CD14-positive monocyte (primary cell): ENCODE results near the gene KDM7A. TPM values are rescaled to one million over a fixed set of nuclear protein-coding genes. Genes with fewer than 3 reads are reported as not detected.

Source experiments
- DNase-seq, 3 donors: peaks; one replicate each; pipeline ENCODE4 v3.0.0-alpha.2; 2011 to 2022
- H2AFZ ChIP-seq: 2 replicates; pipeline ENCODE4 v1.6.0; 2012; ENCODE audit warnings: mild to moderate bottlenecking, low read depth, low read length, inconsistent platforms; ENCODE audit not compliant: insufficient read depth, poor library complexity, severe bottlenecking
- H3K27ac ChIP-seq, 2 donors: 1 replicate in 1 of 2; 2 replicates in 1 of 2; pipeline ENCODE4 v1.5.1; 2012 to 2013; ENCODE audit warnings: low read length in 2 of 2, control low read depth in 1 of 2, inconsistent platforms in 1 of 2, low read depth in 1 of 2, mild to moderate bottlenecking in 1 of 2
- H3K27me3 ChIP-seq, 2 donors: one replicate each; pipeline versions ENCODE4 v1.6.0 to v1.6.1; 2011 to 2013; ENCODE audit warnings: low read length in 2 of 2; ENCODE audit not compliant: control insufficient read depth in 2 of 2, insufficient read depth in 2 of 2
- H3K36me3 ChIP-seq, 2 donors: replicated peaks in 1 of 2; 1 replicate in 1 of 2; 2 replicates in 1 of 2; pipeline versions ENCODE4 v1.5.1 to v1.6.1; 2012 to 2013; ENCODE audit warnings: low read length in 2 of 2, control low read depth in 1 of 2, inconsistent platforms in 1 of 2, mild to moderate bottlenecking in 1 of 2; ENCODE audit not compliant: insufficient read depth in 2 of 2, control insufficient read depth in 1 of 2
- H3K4me1 ChIP-seq, 2 donors: 1 replicate in 1 of 2; 2 replicates in 1 of 2; pipeline versions ENCODE4 v1.5.1 to v1.6.1; 2012 to 2013; ENCODE audit warnings: low read length in 2 of 2, control low read depth in 1 of 2, inconsistent platforms in 1 of 2, mild to moderate bottlenecking in 1 of 2, moderate library complexity in 1 of 2; ENCODE audit not compliant: insufficient read depth in 2 of 2, control insufficient read depth in 1 of 2
- H3K4me2 ChIP-seq: replicated peaks from 2 replicates; pipeline ENCODE3; 2012; ENCODE audit warnings: low read length, moderate library complexity, mild to moderate bottlenecking; ENCODE audit not compliant: poor library complexity, severe bottlenecking; ENCODE audit errors: extremely low read depth
- H3K4me3 ChIP-seq, 3 experiments: fragments of 200-600 bp in 1 of 3; sonication (generic) in 1 of 3; replicated peaks in 1 of 3; 1 replicate in 2 of 3; 2 replicates in 1 of 3; pipeline ENCODE4 v1.5.1; 2011 to 2013; ENCODE audit warnings: low read length in 3 of 3, mild to moderate bottlenecking in 3 of 3, control low read depth in 2 of 3, low read depth in 2 of 3, inconsistent platforms in 1 of 3, moderate library complexity in 1 of 3
- H3K79me2 ChIP-seq: 2 replicates; pipeline ENCODE4 v1.6.0; 2012; ENCODE audit warnings: mild to moderate bottlenecking, control low read depth, inconsistent platforms, low read length, moderate library complexity; ENCODE audit not compliant: insufficient read depth
- H3K9ac ChIP-seq: 2 replicates; pipeline ENCODE4 v1.6.0; 2017; ENCODE audit warnings: low read length, mild to moderate bottlenecking; ENCODE audit not compliant: insufficient read depth, poor library complexity, severe bottlenecking
- H3K9me3 ChIP-seq, 2 donors: replicated peaks in 1 of 2; 1 replicate in 1 of 2; 2 replicates in 1 of 2; pipeline versions ENCODE4 v1.5.1 to v1.6.1; 2012 to 2013; ENCODE audit warnings: low read length in 2 of 2, control low read depth in 1 of 2; ENCODE audit not compliant: control insufficient read depth in 1 of 2, insufficient read depth in 1 of 2
- H4K20me1 ChIP-seq: 2 replicates; pipeline ENCODE4 v1.6.0; 2012; ENCODE audit warnings: mild to moderate bottlenecking, low read length, control low read depth, moderate library complexity; ENCODE audit not compliant: insufficient read depth
- H3K27ac Mint-ChIP-seq, 7 donors: one replicate each; pipeline ENCODE4 v1.8.0; 2020; ENCODE audit warnings: mild to moderate bottlenecking in 7 of 7, mixed read lengths in 7 of 7, moderate library complexity in 6 of 7, inconsistent platforms in 2 of 7
- H3K27me3 Mint-ChIP-seq, 3 donors: one replicate each; pipeline ENCODE4 v1.8.0; 2021 to 2022; ENCODE audit warnings: low read depth in 3 of 3, mild to moderate bottlenecking in 3 of 3, mixed read lengths in 3 of 3, moderate library complexity in 3 of 3, inconsistent platforms in 1 of 3
- H3K36me3 Mint-ChIP-seq, 2 donors: one replicate each; pipeline ENCODE4 v1.8.0; 2020; ENCODE audit warnings: mixed read lengths in 2 of 2, inconsistent platforms in 1 of 2, mild to moderate bottlenecking in 1 of 2
- H3K4me1 Mint-ChIP-seq: one replicate; pipeline ENCODE4 v1.8.0; 2020; ENCODE audit warnings: mild to moderate bottlenecking, mixed read lengths
- H3K4me3 Mint-ChIP-seq, 2 donors: one replicate each; pipeline ENCODE4 v1.8.0; 2020; ENCODE audit warnings: mild to moderate bottlenecking in 2 of 2, mixed read lengths in 2 of 2, moderate library complexity in 1 of 2
- H3K9me3 Mint-ChIP-seq, 7 donors: one replicate each; pipeline ENCODE4 v1.8.0; 2020 to 2022; ENCODE audit warnings: mixed read lengths in 7 of 7, mild to moderate bottlenecking in 6 of 7, moderate library complexity in 6 of 7, inconsistent platforms in 2 of 7
- WGBS: methylation state at CpG from one replicate; pipeline ENCODE4 v1.1.5; 2013; ENCODE audit warnings: missing lambda C conversion rate; ENCODE audit not compliant: insufficient coverage; 5-methylcytosine and 5-hydroxymethylcytosine counted together
- intact Hi-C, 2 donors: fragments of 100-400 bp; cut with micrococcal nuclease; formaldehyde crosslinking; loops; one replicate each; pipeline versions ENCODE4 v1.15.0 to v1.15.1; 2023
- polyA plus RNA-seq, 3 donors: library from polyadenylated mRNA; depleted of rRNA in 1 of 3; unstranded in 2 of 3; stranded (reverse) in 1 of 3; fragments of 300-500 nt in 2 of 3; fragments of >200 nt in 1 of 3; fragmentation: Illumina TruSeq in 2 of 3; gene quantifications; 1 replicate in 2 of 3; 2 replicates in 1 of 3; pipeline ENCODE4 v1.2.3, GENCODE V29; 2012 to 2021
- small RNA-seq: library from RNA; depleted of rRNA; stranded (forward); fragments of <200 nt; gene quantifications from one replicate; pipeline ENCODE3, GENCODE V24; 2012; ENCODE audit warnings: low read depth; ENCODE audit not compliant: insufficient read length
- TF ChIP-seq, protein P1 (sequence below): fragments of 200-600 bp; IDR thresholded peaks from one replicate; pipeline ENCODE4 v1.8.0; 2022; ENCODE audit warnings: antibody characterized with exemption, mild to moderate bottlenecking

KDM7A gene
- polyA plus RNA-seq, 3 donors, result 4.9 to 37.9 (median 7.9) TPM

DNA sequence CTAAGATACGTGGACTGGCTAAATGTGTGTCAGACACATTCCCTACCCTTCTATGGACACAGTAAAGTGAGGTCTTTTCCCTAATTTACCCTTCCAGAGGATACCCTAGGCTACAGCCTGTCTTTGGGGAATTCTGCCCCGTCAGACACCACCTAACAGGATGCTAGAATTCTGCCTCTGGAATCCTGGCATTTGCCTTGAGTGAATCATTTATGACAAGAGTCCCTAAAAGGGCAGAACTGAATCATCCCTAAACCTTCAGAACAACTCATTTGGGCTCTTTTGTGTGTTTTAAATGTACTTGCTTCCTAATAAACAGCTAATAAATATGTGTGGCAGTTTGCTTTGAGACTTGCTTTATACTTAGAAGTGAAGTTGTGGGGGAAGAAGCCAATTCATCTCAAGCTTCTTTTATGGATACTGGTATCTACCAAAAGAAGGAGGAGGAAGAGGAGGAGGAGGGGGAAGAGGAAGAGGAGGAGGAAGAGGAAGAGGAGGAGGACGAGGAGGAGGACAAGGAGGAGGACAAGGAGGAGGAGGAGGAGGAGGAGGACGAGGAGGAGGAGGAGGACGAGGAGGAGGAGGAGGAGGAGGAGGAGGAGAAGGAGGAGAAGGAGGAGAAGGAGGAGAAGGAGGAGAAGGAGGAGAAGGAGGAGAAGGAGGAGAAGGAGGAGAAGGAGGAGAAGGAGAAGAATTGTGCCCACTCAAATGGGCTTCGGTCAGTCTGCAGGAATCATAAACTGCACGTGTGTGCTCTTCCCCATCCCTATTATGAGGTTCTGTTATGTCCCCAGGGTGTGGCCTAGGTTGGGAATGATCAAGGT lies 141.2 kb downstream of the KDM7A start:
- H3K4me1 Mint-ChIP-seq, result peaks cover 25% of the 10 kb centered on the region
- H3K9me3 Mint-ChIP-seq, result peaks cover 0 to 4% (median 0%) of the 10 kb centered on the region in 7 donors
- 100% methylated on average over 1 of the region's 7 CpGs for WGBS
- H2AFZ ChIP-seq, result no peak overlapping the region
- DNase-seq, result no peak
- no peaks in the 10 kb centered on the region for H3K79me2 ChIP-seq
- no peak overlapping the region for H3K27ac ChIP-seq
- no peaks in the 10 kb centered on the region for H3K9me3 ChIP-seq
- intact Hi-C loops, result no loop called here
- no peak overlapping the region for H3K4me2 ChIP-seq
- no peak overlapping the region for H3K9ac ChIP-seq
- H4K20me1 ChIP-seq, result peaks cover 58% of the 10 kb centered on the region
- peaks cover 83 to 96% of the 10 kb centered on the region in 2 donors for H3K36me3 Mint-ChIP-seq
- H3K27me3 ChIP-seq, result no peaks in the 10 kb centered on the region
- peaks cover 17 to 24% of the 10 kb centered on the region in 2 donors for H3K4me1 ChIP-seq
- peaks cover 0 to 8% (median 0%) of the 10 kb centered on the region in 3 donors for H3K27me3 Mint-ChIP-seq
- H3K27ac Mint-ChIP-seq, result peak overlapping the region in 1 of 7 donors; percentile 57
- no peak overlapping the region for H3K4me3 ChIP-seq
- TF ChIP-seq, protein P1, sequence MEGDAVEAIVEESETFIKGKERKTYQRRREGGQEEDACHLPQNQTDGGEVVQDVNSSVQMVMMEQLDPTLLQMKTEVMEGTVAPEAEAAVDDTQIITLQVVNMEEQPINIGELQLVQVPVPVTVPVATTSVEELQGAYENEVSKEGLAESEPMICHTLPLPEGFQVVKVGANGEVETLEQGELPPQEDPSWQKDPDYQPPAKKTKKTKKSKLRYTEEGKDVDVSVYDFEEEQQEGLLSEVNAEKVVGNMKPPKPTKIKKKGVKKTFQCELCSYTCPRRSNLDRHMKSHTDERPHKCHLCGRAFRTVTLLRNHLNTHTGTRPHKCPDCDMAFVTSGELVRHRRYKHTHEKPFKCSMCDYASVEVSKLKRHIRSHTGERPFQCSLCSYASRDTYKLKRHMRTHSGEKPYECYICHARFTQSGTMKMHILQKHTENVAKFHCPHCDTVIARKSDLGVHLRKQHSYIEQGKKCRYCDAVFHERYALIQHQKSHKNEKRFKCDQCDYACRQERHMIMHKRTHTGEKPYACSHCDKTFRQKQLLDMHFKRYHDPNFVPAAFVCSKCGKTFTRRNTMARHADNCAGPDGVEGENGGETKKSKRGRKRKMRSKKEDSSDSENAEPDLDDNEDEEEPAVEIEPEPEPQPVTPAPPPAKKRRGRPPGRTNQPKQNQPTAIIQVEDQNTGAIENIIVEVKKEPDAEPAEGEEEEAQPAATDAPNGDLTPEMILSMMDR, result no peak
- H3K36me3 ChIP-seq, result peaks cover 44 to 81% of the 10 kb centered on the region in 2 donors
- H3K4me3 Mint-ChIP-seq, result no peak overlapping the region

Small RNA genes lying within 50 kb of the gene (small RNA-seq; reads per million reads assigned to genes)
- gene RF00019, result not detected
- gene RNU6-797P, result not detected

Other genes with a start within 250 kb of the KDM7A start
- gene PARP12, start 114.0 kb downstream of the KDM7A start, polyA plus RNA-seq, result 100 to 1,000 TPM in 1 of 3 donors, 10 to 100 TPM in 2; 16.7 to 116 (median 37.8) TPM
- gene SLC37A3, start 221.5 kb upstream of the KDM7A start, polyA plus RNA-seq, result 10 to 100 TPM in 1 of 3 donors, 1 to 10 TPM in 2; 3.1 to 26.1 (median 5.2) TPM
- not detected for gene RAB19, start 227.1 kb upstream of the KDM7A start, polyA plus RNA-seq